HEK293 (cell line): ENCODE measurements around the gene SLC35D3.

Experiments
- MEIS1 ChIP-seq: sonication (generic); formaldehyde crosslinking; IDR thresholded peaks from 2 replicates; pipeline ENCODE4 v1.8.1; 2022; ENCODE audit warnings: missing genetic modification reagents, mild to moderate bottlenecking, borderline replicate concordance
- ZNF138 ChIP-seq: fragments of 450-650 bp; formaldehyde crosslinking; IDR thresholded peaks from 2 replicates; pipeline ENCODE4 v1.5.1; 2016; ENCODE audit warnings: missing biosample characterization, missing genetic modification characterization, borderline replicate concordance
- TF ChIP-seq, protein P1 (sequence below): fragments of 450-650 bp; formaldehyde crosslinking; IDR thresholded peaks from 2 replicates; pipeline ENCODE4 v1.5.1; 2016; ENCODE audit warnings: missing biosample characterization, missing genetic modification characterization

DNA sequence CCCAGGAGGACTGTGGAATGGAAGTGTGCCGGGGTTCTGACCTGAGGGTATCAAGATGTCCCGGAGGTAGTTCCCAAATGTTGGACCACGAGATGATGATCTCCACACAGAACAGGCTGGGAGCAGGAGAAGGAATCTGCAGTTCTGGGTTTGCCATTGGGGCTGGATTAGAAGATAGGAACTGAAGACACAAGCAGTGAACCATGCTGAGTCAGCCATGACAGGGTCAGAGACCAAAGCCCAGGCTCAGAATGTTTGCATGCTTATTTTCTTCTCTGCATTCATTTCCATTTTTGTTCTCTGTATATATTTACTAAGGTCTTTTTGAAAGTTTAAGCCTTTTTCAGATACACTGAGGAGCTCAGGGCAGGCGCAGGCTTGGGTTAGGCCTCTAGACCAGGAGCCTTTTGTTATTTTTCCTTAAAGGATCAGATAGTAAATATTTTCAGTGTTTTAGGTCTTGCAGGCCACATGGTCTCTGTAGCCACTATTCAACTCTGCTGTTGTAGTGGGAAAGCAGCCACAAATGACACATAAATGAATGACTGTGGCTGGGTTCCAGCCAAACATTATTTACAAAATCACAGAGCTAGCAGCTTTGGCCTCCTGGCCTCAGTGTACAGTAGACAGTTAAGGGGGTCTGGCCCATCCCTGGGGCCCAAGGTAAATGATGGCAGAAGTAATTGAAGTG lies 28.5 kb downstream of the SLC35D3 start:
- TF ChIP-seq, protein P1, sequence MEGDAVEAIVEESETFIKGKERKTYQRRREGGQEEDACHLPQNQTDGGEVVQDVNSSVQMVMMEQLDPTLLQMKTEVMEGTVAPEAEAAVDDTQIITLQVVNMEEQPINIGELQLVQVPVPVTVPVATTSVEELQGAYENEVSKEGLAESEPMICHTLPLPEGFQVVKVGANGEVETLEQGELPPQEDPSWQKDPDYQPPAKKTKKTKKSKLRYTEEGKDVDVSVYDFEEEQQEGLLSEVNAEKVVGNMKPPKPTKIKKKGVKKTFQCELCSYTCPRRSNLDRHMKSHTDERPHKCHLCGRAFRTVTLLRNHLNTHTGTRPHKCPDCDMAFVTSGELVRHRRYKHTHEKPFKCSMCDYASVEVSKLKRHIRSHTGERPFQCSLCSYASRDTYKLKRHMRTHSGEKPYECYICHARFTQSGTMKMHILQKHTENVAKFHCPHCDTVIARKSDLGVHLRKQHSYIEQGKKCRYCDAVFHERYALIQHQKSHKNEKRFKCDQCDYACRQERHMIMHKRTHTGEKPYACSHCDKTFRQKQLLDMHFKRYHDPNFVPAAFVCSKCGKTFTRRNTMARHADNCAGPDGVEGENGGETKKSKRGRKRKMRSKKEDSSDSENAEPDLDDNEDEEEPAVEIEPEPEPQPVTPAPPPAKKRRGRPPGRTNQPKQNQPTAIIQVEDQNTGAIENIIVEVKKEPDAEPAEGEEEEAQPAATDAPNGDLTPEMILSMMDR (tag by site-specific recombination) = no peak
- TF ChIP-seq ZNF138 (tag by site-specific recombination) (no peak), MEIS1 (CRISPR knock-in tag) (no peak)
